K562 (cell line): ENCODE data around the gene RBM15. TPM values are rescaled to one million over a fixed set of nuclear protein-coding genes. Genes with fewer than 3 reads are reported as not detected.

Experiments
- ATF6 ChIP-seq: sonication (generic); formaldehyde crosslinking; IDR thresholded peaks from 2 replicates; pipeline ENCODE4 v1.4.0; 2020; ENCODE audit warnings: mild to moderate bottlenecking, missing genetic modification reagents
- BRD4 ChIP-seq: fragments of 200-600 bp; sonication (generic); IDR thresholded peaks from 2 replicates; pipeline ENCODE4 v1.6.1; 2017; ENCODE audit warnings: inconsistent platforms
- CAMTA2 ChIP-seq: fragments of 250-450 bp; sonication (Bioruptor Pico); conservative IDR thresholded peaks from 2 replicates; pipeline ENCODE4 v1.5.1; 2022
- CHD1 ChIP-seq: fragments of 200-600 bp; sonication (generic); IDR thresholded peaks from one replicate; pipeline ENCODE4 v1.6.1; 2012; ENCODE audit warnings: mild to moderate bottlenecking, moderate library complexity, low read length, inconsistent platforms
- CREB1 ChIP-seq, 2 experiments: sonication (generic) in 1 of 2; formaldehyde crosslinking in 1 of 2; IDR thresholded peaks; 2 replicates each; pipeline versions ENCODE4 v1.6.1 to v1.8.0; 2012 to 2022; ENCODE audit warnings: inconsistent platforms in 1 of 2, mild to moderate bottlenecking in 1 of 2, missing genetic modification reagents in 1 of 2, moderate library complexity in 1 of 2
- DACH1 ChIP-seq: fragments of 450-650 bp; IDR thresholded peaks from 2 replicates; pipeline ENCODE4 v1.6.1; 2018; ENCODE audit not compliant: partially characterized antibody
- DDX20 ChIP-seq: fragments of 450-650 bp; IDR thresholded peaks from 2 replicates; pipeline ENCODE4 v1.6.1; 2016; ENCODE audit warnings: missing genetic modification characterization, low read depth, mild to moderate bottlenecking, missing compliant biosample characterization, moderate library complexity
- DLX4 ChIP-seq: fragments of 250-450 bp; sonication (Bioruptor Pico); IDR thresholded peaks from 2 replicates; pipeline ENCODE4 v1.6.1; 2021; ENCODE audit warnings: mild to moderate bottlenecking
- FOXA3 ChIP-seq, 2 experiments: fragments of 450-650 bp in 1 of 2; sonication (generic) in 1 of 2; formaldehyde crosslinking; IDR thresholded peaks in 1 of 2; conservative IDR thresholded peaks in 1 of 2; 2 replicates each; pipeline versions ENCODE4 v1.4.0 to v1.8.0; 2020 to 2022; ENCODE audit warnings: mild to moderate bottlenecking in 2 of 2, missing genetic modification reagents in 1 of 2
- FOXP1 ChIP-seq: sonication (generic); formaldehyde crosslinking; IDR thresholded peaks from 2 replicates; pipeline ENCODE4 v1.8.0; 2022; ENCODE audit warnings: mild to moderate bottlenecking, missing genetic modification reagents
- MAFG ChIP-seq: fragments of 450-650 bp; conservative IDR thresholded peaks from 2 replicates; pipeline ENCODE4 v1.6.1; 2016; ENCODE audit warnings: missing genetic modification characterization, missing compliant biosample characterization
- MCM2 ChIP-seq: fragments of 450-650 bp; IDR thresholded peaks from 2 replicates; pipeline ENCODE4 v1.6.1; 2017; ENCODE audit warnings: low read depth, mild to moderate bottlenecking
- NR4A1 ChIP-seq, 2 experiments: fragments of 250-450 bp in 1 of 2; fragments of 450-650 bp in 1 of 2; sonication (Bioruptor Pico) in 1 of 2; IDR thresholded peaks; 2 replicates each; pipeline versions ENCODE4 v1.4.0 to v1.6.1; 2016 to 2020; ENCODE audit warnings: mild to moderate bottlenecking in 2 of 2, missing compliant biosample characterization in 1 of 2, missing genetic modification characterization in 1 of 2, moderate library complexity in 1 of 2
- PTBP1 ChIP-seq: fragments of 200-400 bp; formaldehyde crosslinking; IDR thresholded peaks from 2 replicates; pipeline ENCODE4 v1.6.1; 2017; ENCODE audit warnings: low read depth, low read length
- SPI1 ChIP-seq: IDR thresholded peaks from 2 replicates; pipeline ENCODE4 v1.6.1; 2011; ENCODE audit warnings: low read depth, low read length, control low read depth, borderline replicate concordance
- SRSF3 ChIP-seq: fragments of 200-400 bp; formaldehyde crosslinking; IDR thresholded peaks from 2 replicates; pipeline ENCODE4 v1.6.1; 2016; ENCODE audit warnings: mild to moderate bottlenecking, low read length, moderate library complexity; ENCODE audit not compliant: insufficient read depth
- ZBTB17 ChIP-seq: fragments of 450-650 bp; formaldehyde crosslinking; IDR thresholded peaks from 2 replicates; pipeline ENCODE4 v1.4.0; 2020; ENCODE audit warnings: mild to moderate bottlenecking
- ZFPM2 ChIP-seq: fragments of 250-450 bp; sonication (Bioruptor Pico); IDR thresholded peaks from 2 replicates; pipeline ENCODE4 v1.5.1; 2022; ENCODE audit warnings: mild to moderate bottlenecking
- ZNF239 ChIP-seq: fragments of 250-450 bp; sonication (Bioruptor Pico); IDR thresholded peaks from 2 replicates; pipeline ENCODE4 v1.4.0; 2020; ENCODE audit warnings: mild to moderate bottlenecking
- ZNF609 ChIP-seq: sonication (generic); formaldehyde crosslinking; IDR thresholded peaks from 2 replicates; pipeline ENCODE4 v1.8.1; 2023; ENCODE audit warnings: missing genetic modification reagents, mild to moderate bottlenecking, borderline replicate concordance
- ZNF764 ChIP-seq: fragments of 250-450 bp; sonication (Bioruptor Pico); IDR thresholded peaks from 2 replicates; pipeline ENCODE4 v1.4.0; 2020; ENCODE audit warnings: low read depth, mild to moderate bottlenecking, moderate library complexity
- polyA plus RNA-seq, 8 experiments: library from polyadenylated mRNA; depleted of rRNA in 4 of 8; stranded (reverse) in 5 of 8; unstranded in 3 of 8; fragments of >200 nt; fragmentation: Nextera tagmentation in 2 of 8; fragmentation: Illumina TruSeq in 1 of 8; extraction: Ambion mirVana in 2 of 8; extraction: Trizol in 1 of 8; gene quantifications; 2 replicates each; pipeline versions ENCODE4 v1.2.1 to v1.2.3, GENCODE V29; 2011 to 2014; ENCODE audit warnings: inconsistent platforms in 1 of 8, missing spikeins in 1 of 8
- total RNA-seq, 7 experiments: library from RNA; depleted of rRNA in 6 of 7; stranded (reverse); fragments of >200 nt in 6 of 7; fragmentation: Illumina TruSeq in 2 of 7; extraction: Trizol in 2 of 7; gene quantifications; 2 replicates each; pipeline versions ENCODE4 v1.2.1 to v1.2.3, GENCODE V29; 2011 to 2021; ENCODE audit warnings: low replicate concordance in 1 of 7

Gene RBM15
- total and polyA plus RNA-seq, 9 of the 15 experiments (the other 6 are each of a cell fraction or from before 2014, with no cell fraction given), result 2.4 to 63.4 (median 28.2) TPM

GRCh38 chr1:110338309-110338885 is 780 bp upstream of the RBM15 start (continued):
- TF ChIP-seq NR4A1 (CRISPR knock-in tag; IDR thresholded peaks at IDR 0.05) (0 out of 2 replicates have a peak, but pooled peaks have one; percentile 16), NR4A1 (tag; IDR thresholded peaks at IDR 0.05) (0 out of 2 replicates have a peak, but pooled peaks have one; percentile 58), ZBTB17 (CRISPR knock-in tag) (peak; percentile 58; the same call in 1 of the 2 replicates), ZNF239 (CRISPR knock-in tag) (no peak), PTBP1 (0 out of 2 replicates have a peak, but pooled peaks have one; percentile 17), ZNF764 (CRISPR knock-in tag) (no peak), CAMTA2 (no peak), FOXA3 (CRISPR knock-in tag; conservative IDR thresholded peaks at IDR 0.05 in 1 of 2, IDR thresholded peaks at IDR 0.05 in 1 of 2) (no peak), SPI1 (no peak), MAFG (tag) (no peak), CREB1 (IDR thresholded peaks at IDR 0.05) (peak; percentile 86), CREB1 (CRISPR knock-in tag; IDR thresholded peaks at IDR 0.05) (peak; percentile 90), DLX4 (no peak), SRSF3 (no peak), ZNF609 (no peak), DDX20 (tag) (no peak), FOXP1 (CRISPR knock-in tag) (no peak; the same call in 1 of the 2 replicates), ATF6 (peak; percentile 77; the same call in 1 of the 2 replicates), MCM2 (no peak), CHD1 (no peak), ZFPM2 (no peak), DACH1 (no peak), BRD4 (peak; percentile 75; the same call in 1 of the 2 replicates)
